T47D (cell line): ENCODE results near the gene DENND6B.
"Not testable (repeated sequence)": the region's sequence is repeated elsewhere in the genome, so short reads cannot be mapped to it uniquely, and the experiment has no call there.

Source experiments
- DNase-seq, 2 experiments: peaks; one replicate each; pipeline versions ENCODE4 v3.0.0 to v3.0.0-alpha.2; 2011 to 2012; ENCODE audit warnings: low read depth in 1 of 2, low spot score in 1 of 2
- JUND ChIP-seq: IDR thresholded peaks from 2 replicates; pipeline ENCODE4 v1.6.1; 2012; ENCODE audit warnings: low read depth
- in situ Hi-C: cut with HindIII; loops from 2 replicates; pipeline ENCODE4 v1.10.0; 2016; ENCODE audit warnings: low sequenced_read_pairs, low pct_unique_long_range_greater_than_20kb

DENND6B gene

DNA sequence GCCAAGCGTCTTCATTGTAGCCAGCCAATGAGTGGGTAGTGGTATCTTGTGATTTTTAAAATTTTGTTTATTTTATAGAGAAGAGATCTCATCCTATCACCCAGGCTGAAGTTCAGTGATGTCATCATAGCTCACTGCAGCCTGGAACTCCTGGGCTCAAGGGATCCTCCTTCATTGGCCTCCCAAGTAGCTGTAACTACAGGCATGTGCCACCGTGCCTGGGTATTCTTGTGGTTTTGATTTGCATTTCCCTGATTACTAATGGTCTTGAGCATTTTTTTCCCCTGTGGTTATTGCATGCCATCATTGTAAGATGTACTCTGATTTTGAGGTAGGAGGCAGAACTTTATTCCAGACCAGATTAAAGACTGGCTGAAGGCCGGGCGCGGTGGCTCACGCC is 2.4 kb upstream of the DENND6B start:
- in situ Hi-C loops, result no loop called here
- DNase-seq, result no peak
- TF ChIP-seq JUND, result no peak

DNA sequence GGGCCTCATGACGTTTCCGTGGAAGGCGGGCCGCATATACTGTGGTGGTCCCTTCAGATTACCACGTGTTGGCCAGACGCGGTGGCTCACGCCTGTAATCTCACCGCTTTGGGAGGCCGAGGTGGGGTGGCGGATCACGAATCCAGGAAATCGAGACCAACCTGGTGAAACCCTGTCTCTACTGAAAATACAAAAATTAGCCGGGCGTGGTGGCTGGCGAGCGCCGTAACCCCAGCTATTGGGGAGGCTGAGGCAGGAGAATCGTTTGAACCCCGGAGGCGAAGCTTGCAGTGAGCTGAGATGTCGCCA is 853 bp upstream of the DENND6B start:
- no peak for DNase-seq
- TF ChIP-seq JUND, result no peak
- in situ Hi-C loops, result no loop called here

DNA sequence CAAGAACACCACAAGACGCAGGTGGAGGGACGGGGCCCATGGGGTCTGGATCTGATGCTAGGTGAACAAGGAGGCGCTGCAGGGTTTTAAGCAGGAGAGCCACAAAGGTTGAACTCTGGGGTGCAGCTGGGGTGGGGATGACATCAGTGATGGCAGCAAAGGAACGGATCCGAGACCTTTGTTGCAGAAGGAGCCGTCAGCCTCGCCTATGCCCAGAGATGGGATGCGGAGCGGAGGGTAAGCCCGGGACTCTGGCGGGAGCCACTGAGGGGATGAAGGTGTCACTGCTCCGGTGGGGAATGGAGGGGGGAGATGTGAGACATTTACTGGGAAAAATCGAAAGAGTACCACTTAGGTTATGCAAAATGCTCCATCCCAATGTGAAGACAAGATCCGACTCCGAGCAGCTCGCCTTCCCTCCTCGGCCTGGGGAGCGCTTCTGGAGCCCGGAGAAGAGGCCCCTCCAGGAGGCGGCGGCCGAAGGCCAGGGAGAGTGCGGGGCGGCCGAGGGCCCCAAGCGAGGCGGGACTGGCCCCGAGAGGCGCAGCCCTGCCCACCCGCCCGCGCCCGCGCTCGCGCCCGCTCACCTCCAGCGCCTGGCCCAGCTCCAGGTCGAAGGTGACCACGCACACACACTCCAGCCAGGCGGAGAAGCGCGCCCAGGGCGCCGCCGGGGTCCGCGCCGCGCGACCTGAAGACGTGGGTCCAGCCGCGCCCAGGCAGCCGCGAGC is 422 bp downstream of the DENND6B start:
- DNase-seq, result no peak
- in situ Hi-C loops, result no loop called here
- TF ChIP-seq JUND, result no peak

DNA sequence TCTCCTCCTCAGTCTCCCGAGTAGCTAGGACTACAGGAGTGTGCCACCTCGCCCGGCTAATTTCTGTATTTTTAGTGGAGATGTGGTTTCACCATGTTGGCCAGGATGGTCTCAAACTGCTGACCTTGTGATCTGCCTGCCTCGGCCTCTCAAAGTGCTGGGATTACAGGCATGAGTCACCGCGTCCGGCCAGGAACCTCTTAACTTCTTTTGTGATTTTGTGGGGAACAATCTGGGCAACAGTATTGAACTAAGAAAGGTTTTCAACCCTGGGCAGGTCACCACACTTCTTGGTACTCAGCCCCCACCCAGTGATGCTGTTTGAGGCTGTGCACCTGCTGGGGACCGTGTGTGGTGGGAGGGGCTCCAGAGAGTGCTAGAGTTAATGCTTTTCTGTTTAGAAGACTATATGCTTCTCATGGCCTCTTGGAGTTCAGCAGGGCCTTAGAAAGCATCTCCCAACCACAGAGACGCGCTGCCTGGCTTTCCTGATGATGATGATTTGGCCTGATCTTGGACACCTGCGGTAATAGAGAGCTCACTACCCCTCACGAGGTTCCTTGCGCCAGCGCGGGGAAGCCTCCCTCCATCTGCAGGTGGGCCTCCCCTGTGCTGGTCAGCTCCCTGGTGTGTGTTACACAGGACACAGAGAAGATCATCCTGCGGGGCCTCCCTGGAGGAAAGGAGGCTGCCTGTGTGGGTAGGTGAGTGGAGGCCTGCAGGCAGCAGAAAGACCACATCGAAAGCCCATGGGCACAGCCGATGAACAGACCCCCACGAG is 1.2 kb downstream of the DENND6B start:
- in situ Hi-C loops, result no loop called here
- no peak for TF ChIP-seq JUND
- DNase-seq, result no peak

DNA sequence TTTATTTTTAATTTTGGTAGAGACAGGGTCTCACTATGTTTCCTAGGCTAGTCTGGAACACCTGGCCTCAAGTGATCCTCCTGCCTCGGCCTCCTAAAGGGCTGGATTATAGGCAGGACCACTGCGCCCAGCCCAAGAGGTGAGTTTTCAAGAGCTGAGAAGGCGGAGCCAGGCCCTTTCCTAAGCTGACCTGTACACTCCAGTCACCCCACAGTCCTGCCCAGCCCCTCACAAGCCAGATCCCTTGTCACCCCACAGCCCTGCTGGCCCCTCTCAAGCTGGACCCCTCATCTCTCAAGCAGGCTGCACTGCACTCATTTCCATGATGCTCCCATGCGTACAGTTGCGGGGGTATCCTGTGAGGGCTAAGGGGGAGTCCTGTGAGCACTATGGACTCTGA is 2.9 kb downstream of the DENND6B start:
- in situ Hi-C loops, result no loop called here
- no peak for TF ChIP-seq JUND
- DNase-seq, result no peak

DNA sequence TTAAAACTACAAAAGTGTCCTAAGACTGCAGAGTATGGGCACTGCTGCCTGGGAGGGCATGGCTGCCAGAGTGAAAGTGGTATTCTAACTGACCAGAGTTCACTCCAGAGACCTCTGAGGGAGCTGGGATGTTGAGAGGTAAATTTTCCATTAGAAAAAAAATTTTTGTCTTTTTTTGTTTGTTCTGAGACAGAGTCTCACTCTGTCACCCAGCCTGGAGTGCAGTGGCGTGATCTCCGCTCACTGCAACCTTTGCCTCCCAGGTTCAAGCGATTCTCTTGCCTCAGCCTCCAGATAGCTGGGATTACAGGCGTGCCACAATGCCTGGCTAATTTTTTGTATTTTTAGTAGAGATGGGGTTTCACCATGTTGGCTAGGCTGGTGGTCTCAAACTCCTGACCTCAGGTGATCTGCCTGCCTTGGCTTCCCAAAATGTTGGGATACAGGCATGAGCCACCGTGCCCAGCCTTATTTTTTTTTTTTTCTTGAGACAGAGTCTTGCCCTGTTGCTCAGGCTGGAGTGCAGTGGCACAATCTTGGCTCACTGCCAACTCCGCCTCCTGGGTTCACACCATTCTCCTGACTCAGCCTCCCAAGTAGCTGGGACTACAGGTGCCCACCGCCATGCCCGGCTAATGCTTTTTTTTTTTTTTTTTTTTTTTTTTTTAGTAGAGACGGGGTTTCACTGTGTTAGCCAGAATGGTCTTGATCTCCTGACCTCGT is 4.3 kb downstream of the DENND6B start:
- in situ Hi-C loops, DNase-seq: not testable (repeated sequence)

DNA sequence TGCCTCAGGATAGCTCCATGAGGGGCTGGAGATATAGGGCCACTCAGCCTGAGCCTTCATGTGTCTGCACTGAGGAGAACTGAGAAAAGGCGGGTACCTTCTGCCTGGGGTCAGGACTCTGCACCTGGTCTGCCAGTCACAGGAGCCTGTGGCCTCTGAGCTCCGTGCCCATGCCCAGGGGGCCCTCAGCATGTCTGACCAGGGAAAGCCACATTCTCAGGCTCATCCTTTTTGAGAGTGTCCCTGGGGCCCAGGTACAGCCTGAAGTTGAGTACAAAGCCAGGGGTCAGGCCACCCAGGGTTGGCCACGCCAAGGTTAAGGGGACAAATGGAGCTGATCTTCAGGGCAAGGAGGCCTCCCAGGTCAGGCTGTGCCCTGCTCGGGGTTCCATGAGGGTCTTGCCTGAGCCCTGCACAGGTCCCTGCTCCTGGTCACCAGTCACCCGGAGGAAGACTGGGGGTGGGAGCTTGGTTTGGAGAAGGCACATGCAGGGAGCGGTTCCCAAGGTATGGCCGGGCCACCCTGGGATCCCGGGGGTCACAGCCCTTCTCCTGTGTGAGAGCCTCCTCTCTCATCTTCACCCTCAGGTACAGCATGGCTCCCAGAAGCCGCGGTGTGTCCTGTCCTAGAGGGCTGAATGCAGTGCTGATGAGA is 6.0 kb downstream of the DENND6B start:
- in situ Hi-C loops, result no loop called here
- no peak for TF ChIP-seq JUND

DNA sequence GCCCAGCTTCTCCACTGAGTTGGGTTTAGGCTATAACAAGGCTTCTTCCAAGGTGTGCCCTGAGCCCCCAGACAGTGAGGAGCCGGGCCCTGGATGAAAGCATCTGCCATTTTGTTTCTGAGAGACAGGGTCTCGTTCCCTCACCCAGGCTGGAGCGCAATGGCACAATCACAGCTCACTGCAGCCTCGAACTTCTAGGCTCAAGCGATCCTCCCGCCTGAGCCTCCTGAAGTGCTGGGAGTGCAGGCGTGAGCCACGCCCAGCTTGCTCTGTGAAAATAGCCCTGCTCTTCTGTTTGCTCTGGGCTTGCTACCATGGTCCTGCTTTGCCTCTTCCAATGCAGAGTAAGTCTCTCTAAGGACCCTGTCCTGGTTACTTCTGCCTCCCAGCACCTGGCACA is 6.7 kb downstream of the DENND6B start:
- no peak for TF ChIP-seq JUND
- in situ Hi-C loops, result no loop called here
- no peak for DNase-seq

More for the DNA sequence above, 6.0 kb downstream of the DENND6B start:
- DNase-seq, result no peak

DNA sequence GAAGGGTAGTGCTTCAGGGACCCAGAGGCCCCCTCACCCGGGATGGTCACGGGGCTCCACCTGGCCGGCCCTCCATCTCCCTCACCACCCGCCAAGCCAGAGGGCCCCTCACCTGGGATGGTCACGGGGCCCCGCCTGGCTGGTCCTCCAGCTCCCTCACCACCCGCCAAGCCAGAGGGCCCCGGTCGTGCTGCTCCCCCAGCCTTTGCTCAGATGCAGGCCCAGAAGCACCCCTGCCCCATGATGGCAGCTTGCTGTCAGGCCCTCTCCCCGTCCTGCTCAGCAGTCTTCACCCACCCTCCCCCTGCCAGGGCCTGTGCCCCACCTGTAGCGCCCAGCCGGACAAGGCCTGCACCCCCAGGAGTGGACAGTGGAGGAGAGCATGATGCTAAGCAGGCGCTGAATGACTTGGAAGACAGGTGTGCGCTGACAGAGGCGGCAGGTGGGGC is 7.3 kb downstream of the DENND6B start:
- TF ChIP-seq JUND, result no peak
- DNase-seq, result no peak
- in situ Hi-C loops, result no loop called here

DNA sequence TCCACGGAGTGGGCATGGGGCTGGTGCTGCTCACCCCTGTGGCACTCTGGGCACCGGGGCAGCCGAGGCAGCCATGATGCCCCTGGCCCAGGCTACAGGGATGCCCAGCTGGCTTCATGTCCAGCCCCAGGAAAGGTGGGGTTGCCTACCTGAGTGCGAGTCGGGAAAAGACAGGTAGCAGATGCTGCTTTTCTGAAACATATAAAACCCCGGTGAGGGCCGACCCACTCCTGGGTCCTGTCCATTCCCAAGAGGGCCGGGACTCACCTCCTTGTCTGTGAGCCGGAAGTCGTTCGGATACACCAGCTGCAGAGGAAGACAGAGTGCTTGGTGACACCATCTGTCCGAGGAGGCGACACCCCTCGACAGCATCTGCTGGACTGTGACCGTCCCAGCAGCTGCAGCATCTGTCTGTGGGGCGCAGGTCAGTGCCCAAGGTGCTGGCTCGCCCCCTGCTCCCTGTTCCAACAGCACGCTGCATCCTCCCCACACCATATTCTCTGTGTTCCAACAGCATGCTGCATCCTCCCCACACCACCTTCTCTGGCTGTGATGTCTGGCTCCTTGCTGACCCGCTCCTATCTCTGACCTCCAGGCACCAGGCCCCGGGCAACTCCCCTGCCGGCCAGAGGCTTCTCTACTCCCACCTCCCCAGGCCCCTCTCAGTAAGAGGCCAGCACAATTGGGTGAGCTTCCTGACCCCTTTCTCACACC is 8.0 kb downstream of the DENND6B start:
- DNase-seq, result no peak
- TF ChIP-seq JUND, result no peak
- in situ Hi-C loops, result no loop called here

DNA sequence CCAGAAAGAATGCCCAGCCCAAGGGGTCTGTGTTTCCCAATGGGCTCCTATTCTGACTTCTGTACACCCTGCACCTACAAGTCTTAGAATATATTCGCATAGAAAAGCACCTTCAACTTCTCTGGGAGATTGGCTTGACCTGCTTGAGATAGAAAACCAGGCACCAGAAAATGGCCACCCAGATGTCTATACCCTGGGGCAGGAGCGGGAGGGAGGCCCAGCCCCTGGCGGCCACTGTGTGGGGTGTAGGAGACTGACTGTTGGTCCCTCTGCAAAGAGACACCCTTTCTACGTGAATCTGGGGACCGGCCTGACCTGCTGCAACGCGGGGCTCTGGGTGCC is 8.5 kb downstream of the DENND6B start:
- DNase-seq, result no peak
- in situ Hi-C loops, result no loop called here
- no peak for TF ChIP-seq JUND

DNA sequence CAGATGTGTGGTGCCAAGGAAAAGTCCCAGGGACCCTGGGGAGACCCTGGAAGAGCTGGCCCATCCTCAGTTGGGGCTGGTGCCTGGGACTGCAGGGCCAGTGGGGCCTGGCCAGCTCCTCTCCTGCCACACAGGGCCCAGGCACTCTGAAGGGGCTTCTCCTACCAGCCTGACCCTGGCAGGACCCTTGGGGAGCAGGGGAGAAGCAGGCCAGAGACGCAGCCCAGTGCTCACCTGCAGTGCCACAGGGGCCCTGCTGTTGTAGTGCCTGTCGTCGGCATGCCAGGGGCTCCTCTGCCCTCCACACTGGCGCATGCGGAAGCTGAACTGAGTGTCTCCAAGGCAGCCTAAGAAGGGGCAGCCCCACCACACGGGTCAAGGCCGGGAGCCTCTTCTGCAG is 9.1 kb downstream of the DENND6B start:
- TF ChIP-seq JUND, result no peak
- DNase-seq, result no peak
- in situ Hi-C loops, result no loop called here
